Measurements from ENCODE around the gene SH3RF3.

- no peak for TF ChIP-seq CTCF (IDR thresholded peaks at IDR 0.05)
- TF ChIP-seq POLR2AphosphoS5 (IDR thresholded peaks at IDR 0.05; ENCODE audit: low read depth, low read length): no peak
These were observed 403.7 kb downstream of the SH3RF3 start for GRCh38 chr2:109532728-109533076.

Measured in Panc1 (cell line).